Measurements from ENCODE around the gene GULP1.
"Not testable (repeated sequence)": the region's sequence is repeated elsewhere in the genome, so short reads cannot be mapped to it uniquely, and the experiment has no call there.

GULP1 gene

GRCh38 chr2:188459061-188459460 is 167.4 kb downstream of the GULP1 start:
- TF ChIP-seq CTCF (IDR thresholded peaks at IDR 0.05; ENCODE audit: insufficient read depth, missing control alignments) = no peak
- DNase-seq (ENCODE audit: insufficient read length, low spot score) (no peak), FAIRE-seq (no peak)

GRCh38 chr2:188466078-188466477 is 174.4 kb downstream of the GULP1 start:
- not testable (repeated sequence) for DNase-seq (ENCODE audit: insufficient read length, low spot score); FAIRE-seq

GRCh38 chr2:188466761-188467160 is 175.1 kb downstream of the GULP1 start:
- no peak for TF ChIP-seq CTCF (IDR thresholded peaks at IDR 0.05; ENCODE audit: insufficient read depth, missing control alignments)
- FAIRE-seq (no peak), DNase-seq (ENCODE audit: insufficient read length, low spot score) (no peak)

DNA sequence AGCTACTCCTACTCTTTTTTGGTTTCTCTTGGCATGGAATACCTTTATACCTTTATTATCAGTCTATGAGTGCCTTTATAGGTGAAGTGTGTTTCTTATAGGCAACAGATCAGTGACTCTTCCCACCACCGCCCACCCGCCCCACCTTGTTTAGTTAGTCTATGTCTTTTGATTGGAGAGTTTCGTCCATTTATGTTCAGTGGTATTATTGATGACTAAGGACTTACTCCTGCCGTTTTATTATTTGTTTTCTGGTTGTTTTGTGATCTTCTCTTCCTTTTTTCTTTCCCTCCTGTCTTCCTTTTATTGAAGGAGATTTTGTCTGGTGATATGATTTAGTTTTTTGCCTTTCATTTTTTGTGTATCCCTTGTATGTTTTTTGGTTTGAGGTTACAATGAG is 179.5 kb downstream of the GULP1 start:
- DNase-seq (ENCODE audit: insufficient read length, low spot score) (no peak), FAIRE-seq (no peak)
- TF ChIP-seq CTCF (IDR thresholded peaks at IDR 0.05; ENCODE audit: insufficient read depth, missing control alignments) = no peak

- no peak for DNase-seq (ENCODE audit: insufficient read length, low spot score)
- TF ChIP-seq CTCF (IDR thresholded peaks at IDR 0.05; ENCODE audit: insufficient read depth, missing control alignments) = no peak
- no peak for FAIRE-seq
These were observed 181.6 kb downstream of the GULP1 start for GRCh38 chr2:188473306-188473705.

DNA sequence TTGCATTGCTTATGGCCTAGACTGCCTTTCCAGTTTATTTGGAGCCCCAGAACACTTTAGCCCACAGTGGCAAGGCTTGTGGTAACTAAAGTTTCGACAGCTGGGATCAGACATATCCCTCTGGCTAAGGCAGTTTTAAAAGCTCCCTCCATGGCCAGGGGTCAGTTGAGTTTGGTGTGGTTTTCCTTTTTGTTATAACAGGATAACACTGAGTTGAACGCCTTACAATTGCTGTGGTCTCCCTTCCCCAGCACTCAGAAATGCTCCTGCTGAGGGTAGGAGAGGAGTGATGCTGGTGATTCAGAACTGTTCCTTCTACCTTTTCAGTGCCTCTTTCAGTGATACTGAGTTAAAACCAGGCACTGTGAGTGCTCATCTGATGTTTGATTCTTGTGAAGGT is 182.6 kb downstream of the GULP1 start:
- no peak for DNase-seq (ENCODE audit: insufficient read length, low spot score)
- TF ChIP-seq CTCF (IDR thresholded peaks at IDR 0.05; ENCODE audit: insufficient read depth, missing control alignments) = no peak
- FAIRE-seq = no peak

DNA sequence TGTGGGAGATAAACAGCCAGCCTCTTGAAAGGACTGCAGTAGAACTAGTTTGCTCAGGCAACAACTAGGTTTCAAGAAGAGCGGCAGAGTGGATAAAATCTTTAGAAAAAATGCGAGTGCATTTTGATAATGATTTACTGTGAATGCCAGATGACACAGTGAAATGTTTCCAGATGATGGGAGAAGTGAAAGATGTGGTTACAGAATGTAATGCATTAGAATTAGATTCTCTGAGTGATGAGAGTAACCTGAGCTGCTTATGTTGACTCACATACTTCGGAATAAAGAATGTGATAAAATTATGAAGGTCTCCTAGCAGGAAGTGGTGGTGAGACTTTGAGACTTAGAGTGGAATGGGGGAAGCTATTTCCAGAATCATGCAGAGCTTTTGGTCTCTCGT is 184.3 kb downstream of the GULP1 start:
- DNase-seq (ENCODE audit: insufficient read length, low spot score) (no peak), FAIRE-seq (no peak)
- TF ChIP-seq CTCF (IDR thresholded peaks at IDR 0.05; ENCODE audit: insufficient read depth, missing control alignments) = no peak

DNA sequence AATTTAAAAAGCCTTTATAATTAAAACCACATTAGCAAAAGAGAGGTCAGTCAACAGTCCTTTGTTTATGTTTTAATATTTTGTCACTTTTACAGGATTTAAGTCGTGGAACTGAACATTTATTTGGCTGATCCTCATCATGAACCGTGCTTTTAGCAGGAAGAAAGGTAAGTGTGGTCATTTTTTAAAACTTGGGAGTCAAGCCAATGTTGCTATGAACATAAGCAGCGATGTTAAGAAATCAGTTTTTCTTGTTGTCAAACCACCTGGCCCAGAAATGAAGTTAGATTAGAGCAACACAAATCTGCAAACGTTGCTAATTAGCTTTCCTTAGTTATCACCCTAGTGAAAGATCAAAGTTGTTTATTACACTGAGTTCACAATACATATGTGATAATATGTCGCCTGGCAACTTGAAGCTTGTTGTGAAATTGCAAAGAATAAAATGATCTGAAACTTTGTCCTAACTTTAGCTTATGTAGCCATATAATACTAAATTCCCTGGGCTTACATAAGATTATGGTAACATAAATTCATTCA is 186.0 kb downstream of the GULP1 start:
- FAIRE-seq (no peak), DNase-seq (ENCODE audit: insufficient read length, low spot score) (no peak)
- TF ChIP-seq CTCF (IDR thresholded peaks at IDR 0.05; ENCODE audit: insufficient read depth, missing control alignments) = no peak

All from D721Med (cell line).